ENCODE data around the gene CSRNP3.

DNA sequence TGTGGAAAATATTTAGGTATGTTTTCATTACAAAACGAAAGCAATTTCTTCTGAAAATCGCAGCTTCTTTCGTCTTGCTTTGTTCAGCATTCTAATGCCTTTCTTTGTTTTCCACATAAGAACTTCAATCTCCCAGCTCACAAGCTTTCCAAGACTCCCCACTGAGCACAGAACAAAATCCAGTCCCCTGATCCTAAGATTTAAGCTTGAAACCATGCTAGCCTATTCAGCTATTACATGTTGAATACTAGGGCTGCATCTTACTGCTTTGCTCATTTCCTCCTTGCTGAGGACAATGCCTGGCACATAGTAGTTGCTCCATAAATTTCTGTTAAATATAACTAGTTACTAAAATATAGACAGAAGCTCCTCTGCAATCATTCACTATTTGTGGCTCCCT is 163.9 kb downstream of the CSRNP3 start:
- TF ChIP-seq, protein P1, sequence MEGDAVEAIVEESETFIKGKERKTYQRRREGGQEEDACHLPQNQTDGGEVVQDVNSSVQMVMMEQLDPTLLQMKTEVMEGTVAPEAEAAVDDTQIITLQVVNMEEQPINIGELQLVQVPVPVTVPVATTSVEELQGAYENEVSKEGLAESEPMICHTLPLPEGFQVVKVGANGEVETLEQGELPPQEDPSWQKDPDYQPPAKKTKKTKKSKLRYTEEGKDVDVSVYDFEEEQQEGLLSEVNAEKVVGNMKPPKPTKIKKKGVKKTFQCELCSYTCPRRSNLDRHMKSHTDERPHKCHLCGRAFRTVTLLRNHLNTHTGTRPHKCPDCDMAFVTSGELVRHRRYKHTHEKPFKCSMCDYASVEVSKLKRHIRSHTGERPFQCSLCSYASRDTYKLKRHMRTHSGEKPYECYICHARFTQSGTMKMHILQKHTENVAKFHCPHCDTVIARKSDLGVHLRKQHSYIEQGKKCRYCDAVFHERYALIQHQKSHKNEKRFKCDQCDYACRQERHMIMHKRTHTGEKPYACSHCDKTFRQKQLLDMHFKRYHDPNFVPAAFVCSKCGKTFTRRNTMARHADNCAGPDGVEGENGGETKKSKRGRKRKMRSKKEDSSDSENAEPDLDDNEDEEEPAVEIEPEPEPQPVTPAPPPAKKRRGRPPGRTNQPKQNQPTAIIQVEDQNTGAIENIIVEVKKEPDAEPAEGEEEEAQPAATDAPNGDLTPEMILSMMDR (IDR thresholded peaks at IDR 0.05) = no peak
- no peak for TF ChIP-seq POLR2A (IDR thresholded peaks at IDR 0.05)
